Measurements from ENCODE around the gene EYS.

DNA sequence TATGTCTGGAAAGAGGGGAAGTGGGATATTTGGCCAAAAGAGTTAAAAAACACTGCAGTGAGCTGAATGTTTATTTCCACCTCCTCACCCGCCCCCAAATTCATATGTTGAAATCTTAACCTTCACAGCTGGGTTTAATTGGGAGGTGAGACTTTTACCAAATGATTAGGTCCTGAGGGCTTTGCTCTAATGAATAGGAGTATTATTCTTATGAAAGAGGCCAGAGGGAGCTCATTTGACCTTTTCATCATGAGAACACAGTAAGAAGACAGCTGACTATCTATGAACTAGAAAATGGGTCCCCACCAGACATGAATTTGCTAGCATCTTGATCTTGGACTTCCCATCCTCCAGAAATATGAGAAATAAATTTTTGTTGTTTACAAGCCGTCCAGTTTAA, 1042.5 kb downstream of the EYS start:
- TF ChIP-seq SP1 (IDR thresholded peaks at IDR 0.05; ENCODE audit: low read depth, low read length), result no peak
- TF ChIP-seq MAFK (IDR thresholded peaks at IDR 0.05; ENCODE audit: low read depth, low read length), result no peak
- TF ChIP-seq, protein P1, sequence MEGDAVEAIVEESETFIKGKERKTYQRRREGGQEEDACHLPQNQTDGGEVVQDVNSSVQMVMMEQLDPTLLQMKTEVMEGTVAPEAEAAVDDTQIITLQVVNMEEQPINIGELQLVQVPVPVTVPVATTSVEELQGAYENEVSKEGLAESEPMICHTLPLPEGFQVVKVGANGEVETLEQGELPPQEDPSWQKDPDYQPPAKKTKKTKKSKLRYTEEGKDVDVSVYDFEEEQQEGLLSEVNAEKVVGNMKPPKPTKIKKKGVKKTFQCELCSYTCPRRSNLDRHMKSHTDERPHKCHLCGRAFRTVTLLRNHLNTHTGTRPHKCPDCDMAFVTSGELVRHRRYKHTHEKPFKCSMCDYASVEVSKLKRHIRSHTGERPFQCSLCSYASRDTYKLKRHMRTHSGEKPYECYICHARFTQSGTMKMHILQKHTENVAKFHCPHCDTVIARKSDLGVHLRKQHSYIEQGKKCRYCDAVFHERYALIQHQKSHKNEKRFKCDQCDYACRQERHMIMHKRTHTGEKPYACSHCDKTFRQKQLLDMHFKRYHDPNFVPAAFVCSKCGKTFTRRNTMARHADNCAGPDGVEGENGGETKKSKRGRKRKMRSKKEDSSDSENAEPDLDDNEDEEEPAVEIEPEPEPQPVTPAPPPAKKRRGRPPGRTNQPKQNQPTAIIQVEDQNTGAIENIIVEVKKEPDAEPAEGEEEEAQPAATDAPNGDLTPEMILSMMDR (IDR thresholded peaks at IDR 0.05; ENCODE audit: control extremely low read depth in 1 of 3, insufficient read depth in 1 of 3, low read depth in 1 of 3, low read length in 3 of 3), result no peak
- no peak for TF ChIP-seq CREB1 (IDR thresholded peaks at IDR 0.05)
- TF ChIP-seq SAP30 (IDR thresholded peaks at IDR 0.05; ENCODE audit: insufficient read depth, insufficient replicate concordance, low read length), result no peak
- no peak for TF ChIP-seq BCL11A (IDR thresholded peaks at IDR 0.05; ENCODE audit: low read depth in 2 of 2, low read length in 2 of 2)
- TF ChIP-seq TCF12 (IDR thresholded peaks at IDR 0.05; ENCODE audit: low read depth, low read length), result no peak
- no peak for TF ChIP-seq GTF2F1 (IDR thresholded peaks at IDR 0.05; ENCODE audit: borderline replicate concordance, low read depth, low read length)
- TF ChIP-seq EZH2 (IDR thresholded peaks at IDR 0.05; ENCODE audit: low read depth, low read length, severe bottlenecking), result no peak
- TF ChIP-seq SP2 (IDR thresholded peaks at IDR 0.05; ENCODE audit: low read length), result no peak
- TF ChIP-seq EP300 (IDR thresholded peaks at IDR 0.05; ENCODE audit: borderline replicate concordance in 1 of 2, low read depth in 2 of 2, low read length in 2 of 2), result no peak
- TF ChIP-seq CHD2 (IDR thresholded peaks at IDR 0.05; ENCODE audit: low read length), result no peak
- TF ChIP-seq TAF7 (optimal IDR thresholded peaks at IDR 0.05; ENCODE audit: borderline replicate concordance, low read depth, low read length), result no peak
- no peak for TF ChIP-seq POLR2A (IDR thresholded peaks at IDR 0.05; ENCODE audit: control extremely low read depth in 1 of 2, low read depth in 2 of 2, low read length in 2 of 2)

Data from H1 (cell line).